ELR (cell line): ENCODE measurements around the gene RPL37A.
A peak's percentile ranks its signal among the peaks of the same experiment; 100 is the strongest.
"Not testable (repeated sequence)": the region's sequence is repeated elsewhere in the genome, so short reads cannot be mapped to it uniquely, and the experiment has no call there.

Experiments used
- DNase-seq: peaks from one replicate; pipeline ENCODE4 v3.0.0-alpha.2; 2015; ENCODE audit warnings: low read depth

Gene RPL37A

DNA sequence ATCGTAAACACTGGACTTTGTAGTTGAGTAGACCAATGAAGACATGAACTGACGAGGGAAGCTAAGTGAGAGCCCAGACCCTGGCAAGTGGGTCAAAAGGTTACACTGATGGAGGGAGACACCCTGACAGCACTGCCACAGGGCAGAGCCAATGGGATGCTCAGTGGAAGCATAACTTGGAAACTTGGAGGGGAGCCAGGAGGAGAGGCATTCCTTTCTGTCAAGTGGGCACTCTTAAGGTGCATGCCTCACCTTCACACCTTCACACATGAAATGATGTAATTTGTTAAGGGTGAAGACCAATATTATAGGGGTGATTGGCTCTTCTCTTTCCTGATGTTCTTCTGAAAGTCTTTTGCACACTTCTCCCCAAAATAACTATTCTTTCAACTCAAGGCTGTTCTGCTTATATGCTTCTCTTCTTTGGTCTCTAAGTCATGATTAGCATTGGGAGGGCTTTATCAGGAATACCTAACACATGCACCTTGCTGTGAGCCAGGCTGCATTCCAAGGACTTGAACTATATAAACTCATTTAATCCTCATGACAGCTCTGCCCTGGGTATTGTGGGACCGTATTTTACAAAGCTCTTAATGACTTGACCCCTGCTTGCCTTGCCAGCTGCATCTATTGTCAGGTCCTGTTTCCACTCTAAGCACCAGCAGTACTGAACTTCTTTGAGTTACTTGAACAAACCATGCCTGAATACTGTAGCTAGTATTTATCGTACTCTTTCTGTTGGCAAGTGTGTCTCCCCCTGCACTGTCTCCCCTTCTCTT, 19.0 kb downstream of the RPL37A start:
- DNase-seq = no peak

DNA sequence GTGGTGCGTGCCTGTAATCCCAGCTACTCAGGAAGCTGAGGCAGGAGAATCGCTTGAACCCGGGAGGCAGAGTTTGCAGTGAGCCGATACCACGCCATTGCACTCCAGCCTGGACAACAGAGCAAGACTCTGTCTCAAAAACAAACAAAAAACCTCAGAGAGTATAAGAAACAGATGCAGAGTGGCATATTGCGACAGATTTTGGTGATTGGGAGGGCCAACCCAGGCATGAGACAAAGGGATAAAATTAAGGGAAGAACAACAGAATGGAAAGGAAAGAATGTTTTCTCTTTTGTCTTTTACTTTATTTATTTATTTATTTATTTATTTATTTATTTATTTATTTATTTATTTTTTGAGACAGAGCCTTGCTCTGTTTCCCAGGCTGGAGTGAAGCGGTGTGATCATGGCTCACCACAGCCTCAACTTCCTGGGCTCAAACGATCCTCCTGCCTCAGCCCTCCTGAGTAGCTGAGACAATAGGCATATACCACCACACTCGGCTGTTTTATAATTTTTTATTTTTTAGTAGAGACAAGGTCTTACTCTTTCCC, 20.0 kb downstream of the RPL37A start:
- not testable (repeated sequence) for DNase-seq

DNA sequence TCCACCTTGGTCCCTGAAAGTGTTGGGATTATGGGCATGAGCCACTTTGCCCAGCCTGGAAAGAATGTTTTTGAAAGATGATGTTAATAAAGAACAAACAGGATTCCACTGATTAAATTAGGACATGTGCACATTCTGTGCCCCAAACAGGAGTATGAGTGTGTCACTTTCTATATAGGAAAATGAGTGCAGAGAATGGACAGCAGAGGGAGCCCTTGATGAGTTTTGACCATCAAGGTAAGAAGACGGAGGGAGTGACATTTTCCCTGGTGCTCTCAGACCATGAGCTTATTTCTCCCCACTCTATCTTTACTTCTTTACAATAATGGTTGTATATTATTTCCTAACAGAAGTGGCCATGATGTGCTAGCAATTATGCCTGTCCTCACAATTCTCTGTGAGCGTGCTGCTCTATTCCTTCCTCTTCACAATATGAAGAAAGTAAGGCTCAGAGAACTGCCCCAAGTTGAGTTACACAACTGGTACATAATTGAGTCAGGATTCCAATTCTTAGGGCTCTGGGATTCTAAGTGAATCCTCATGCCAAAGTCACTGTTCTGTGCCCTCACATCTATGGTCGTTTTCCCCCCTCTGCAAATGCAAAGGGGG, 20.6 kb downstream of the RPL37A start:
- DNase-seq = peak; percentile 86

DNA sequence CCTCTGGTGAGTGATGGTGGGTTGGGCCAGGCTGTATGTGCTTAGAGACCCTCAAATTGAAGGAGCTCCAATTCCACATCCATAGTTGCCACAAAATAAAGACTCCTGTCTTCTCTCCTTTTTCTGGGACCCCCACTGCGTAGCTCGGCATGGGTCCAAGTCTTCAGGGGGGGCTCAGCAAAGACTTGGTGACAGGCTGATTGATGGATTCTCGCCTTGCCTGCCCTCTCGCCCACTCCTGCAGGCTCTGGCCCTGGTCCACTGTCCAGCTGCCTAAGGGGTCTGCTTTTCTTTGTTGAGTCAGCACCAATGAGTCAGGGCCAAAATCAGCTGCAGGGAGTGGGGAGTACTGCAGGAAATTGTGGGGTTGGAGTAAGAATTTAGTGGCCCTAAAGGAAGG, 21.5 kb downstream of the RPL37A start:
- DNase-seq = peak; percentile 54

DNA sequence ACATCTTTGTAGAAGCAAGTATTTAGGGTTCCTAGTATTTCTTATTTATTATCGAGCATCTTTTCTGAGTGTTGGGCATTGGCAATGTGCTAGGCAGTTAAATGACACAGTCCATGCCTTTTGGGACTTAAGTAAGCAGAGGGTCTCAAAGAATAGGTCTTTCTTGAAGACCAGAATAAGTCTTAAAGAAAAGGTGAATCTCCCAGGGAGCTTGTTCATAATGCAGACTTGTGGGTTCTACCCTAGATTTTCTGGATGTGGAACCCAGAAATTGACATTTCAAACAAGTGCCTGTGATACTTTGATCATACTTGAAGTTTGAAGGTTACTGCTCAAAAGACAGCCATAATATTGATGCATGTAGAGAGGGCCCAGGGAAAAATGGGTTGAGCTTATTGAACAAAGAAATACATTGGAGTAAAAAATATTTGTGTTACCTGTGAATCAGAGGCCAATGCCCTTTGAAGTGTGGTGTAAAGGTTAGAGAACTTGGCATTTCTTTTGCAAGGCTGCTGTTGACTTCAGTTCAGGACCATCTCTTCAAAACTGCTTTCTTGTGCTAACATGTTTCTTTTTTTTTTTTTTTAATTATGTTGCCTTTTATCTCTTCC, 24.4 kb downstream of the RPL37A start:
- no peak for DNase-seq

DNA sequence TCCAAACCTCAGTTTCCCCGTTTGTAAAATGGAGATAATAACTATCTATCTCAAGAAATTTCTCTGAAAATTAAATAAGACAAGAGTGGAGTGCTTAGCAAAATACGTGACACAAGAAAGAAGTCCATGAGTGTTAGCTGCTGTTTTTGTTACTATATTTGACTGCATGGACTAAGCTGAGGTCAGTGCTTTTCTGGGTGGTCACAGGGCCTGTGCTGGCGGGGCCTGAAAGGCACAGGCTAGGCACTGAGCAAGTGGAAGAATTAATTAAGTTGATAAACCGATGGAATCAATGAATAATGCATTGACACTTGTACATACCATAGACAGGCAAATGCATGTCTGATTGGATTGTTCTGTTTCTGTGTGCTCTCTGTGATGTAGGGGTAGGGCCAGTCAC, 27.3 kb downstream of the RPL37A start:
- DNase-seq = no peak

DNA sequence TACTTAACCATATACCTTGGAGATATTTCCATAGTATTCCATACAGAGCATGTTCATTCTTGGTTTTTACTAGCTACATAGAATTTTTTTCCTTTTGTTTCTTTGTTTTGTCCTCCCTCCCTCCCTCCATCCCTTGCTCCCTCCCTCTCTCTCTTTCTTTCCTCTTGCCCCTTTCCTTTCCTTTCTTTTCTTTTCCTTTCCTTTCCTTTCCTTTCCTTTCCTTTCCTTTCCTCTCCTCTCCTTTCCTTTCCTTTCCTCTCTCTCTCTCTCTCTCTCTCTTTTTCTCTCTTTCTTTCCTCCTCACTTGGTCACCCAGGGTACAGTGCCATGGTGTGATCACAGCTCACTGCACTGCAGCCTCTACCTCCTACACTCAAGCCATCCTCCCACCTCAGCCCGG, 28.3 kb downstream of the RPL37A start:
- DNase-seq = no peak

DNA sequence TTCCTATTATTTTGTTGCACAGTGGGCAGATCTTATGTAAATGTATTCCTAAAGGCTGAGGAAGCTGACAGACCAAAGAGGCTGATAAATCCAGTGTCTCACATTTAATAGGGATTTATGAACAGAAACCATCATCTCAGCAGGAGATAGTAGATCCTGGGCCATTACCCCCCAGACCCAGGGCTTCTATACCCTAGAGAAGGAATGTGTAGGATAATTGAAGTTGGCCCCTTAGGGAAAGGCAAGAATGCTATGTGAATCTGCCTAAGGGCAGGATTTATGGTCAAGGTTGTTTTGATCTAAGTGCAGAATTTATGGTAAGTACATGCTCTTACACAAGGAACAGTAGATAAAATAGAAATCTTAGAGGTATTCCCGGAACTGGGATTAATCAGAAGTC, 29.0 kb downstream of the RPL37A start:
- no peak for DNase-seq

DNA sequence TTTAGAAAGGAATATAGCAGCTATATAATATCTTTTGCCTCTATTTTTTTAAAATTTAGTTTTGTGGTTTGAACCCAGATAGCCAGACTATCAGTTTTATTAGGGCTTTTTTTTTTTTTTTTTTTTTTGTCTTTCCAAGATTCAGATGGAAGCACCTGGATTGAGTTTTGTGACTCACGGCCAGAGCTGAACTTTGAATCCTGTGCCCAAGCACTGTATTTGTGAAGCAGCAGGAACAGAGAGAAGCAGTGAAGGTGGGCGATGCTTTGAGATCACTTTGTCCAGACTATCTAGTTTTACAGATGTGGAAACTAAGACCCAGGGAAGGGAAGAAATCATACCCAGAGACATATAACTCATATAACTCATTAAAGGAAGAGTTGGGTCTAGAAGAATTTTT, 33.9 kb downstream of the RPL37A start:
- DNase-seq = no peak

DNA sequence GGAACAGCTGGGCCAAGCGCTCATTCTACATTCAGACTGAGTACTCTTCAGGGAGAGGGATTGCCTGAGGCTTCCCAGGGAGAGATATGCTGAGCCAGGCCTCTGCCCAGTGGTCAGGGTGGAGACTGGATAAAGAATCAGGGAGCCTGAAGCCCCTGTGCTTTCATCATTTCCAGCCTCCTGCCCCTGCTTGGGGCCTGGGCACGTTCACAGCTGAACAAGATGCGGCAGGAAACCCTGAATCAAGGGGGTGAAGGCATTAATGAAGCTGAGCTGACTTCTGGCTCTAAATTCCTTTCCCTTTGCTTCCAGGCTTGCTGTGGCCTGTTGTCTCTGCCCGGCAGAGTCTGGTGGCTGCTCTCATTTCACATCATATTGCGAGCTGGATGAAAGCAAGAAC, 35.0 kb downstream of the RPL37A start:
- DNase-seq = no peak

DNA sequence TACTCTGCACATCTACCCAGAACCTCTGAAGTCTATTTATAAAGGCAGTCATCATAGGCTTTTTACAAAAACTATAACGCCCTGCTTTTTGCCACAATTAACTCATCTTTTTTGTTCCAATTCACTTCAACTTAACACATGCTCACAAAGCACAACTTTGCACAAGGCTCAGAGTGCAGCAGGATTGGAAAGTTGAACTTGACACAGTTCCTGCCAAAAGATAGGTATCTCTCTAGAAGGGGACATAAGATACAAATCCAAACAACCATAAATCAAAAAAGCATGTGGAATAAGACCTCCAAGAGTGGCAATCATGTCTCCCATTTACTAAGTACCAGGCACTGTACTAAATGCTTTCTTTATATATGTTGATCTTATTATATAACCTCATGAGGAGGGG, 36.2 kb downstream of the RPL37A start:
- no peak for DNase-seq

DNA sequence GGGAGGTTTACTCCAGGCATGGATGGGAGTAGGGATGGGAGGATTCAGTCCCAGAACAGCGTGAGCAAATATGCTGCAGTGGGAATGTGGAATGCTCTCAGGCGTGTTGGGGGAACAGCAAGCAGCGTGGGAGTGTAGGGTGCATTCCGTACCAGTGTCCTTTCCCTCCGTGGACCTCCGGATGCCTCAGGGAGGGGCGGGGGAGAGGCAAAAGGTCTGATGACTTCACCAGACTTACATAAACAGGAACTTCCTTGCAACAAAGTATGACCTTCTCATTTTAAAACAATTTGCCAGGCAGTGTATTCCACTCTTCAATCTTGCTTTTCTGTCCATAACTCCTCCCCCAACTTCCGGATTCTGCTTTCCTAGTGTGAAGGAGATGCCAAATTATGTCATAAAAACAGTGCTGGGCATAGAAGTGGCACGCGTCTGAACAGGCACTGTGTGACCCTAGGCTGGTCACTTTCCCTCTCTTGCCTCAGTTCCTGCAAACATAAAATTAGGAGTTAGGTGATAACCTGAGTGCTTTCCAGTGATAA, 36.9 kb downstream of the RPL37A start:
- peak; percentile 92 for DNase-seq

DNA sequence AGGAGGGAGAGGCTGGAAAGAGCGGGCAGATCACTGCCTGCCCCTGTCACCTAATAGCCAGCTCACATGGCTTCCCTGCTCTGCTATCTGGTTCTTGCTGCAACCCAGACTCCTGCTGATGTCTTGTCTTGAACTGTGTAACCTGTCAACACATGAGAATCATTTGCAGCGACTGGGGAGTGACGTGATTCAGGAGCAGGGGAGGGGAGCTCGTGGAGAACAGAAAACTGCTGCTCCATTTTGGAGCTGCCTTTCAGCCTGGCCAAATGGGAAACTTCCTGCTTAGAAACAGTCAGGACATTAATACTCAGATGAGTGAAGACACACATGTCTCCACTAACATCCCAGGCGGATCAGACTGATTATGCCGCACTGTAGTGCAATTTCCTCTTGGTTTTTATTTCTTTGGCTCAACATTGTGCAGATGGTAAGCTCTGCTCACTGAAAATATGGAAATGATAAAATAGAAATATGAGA, 38.1 kb downstream of the RPL37A start:
- no peak for DNase-seq

DNA sequence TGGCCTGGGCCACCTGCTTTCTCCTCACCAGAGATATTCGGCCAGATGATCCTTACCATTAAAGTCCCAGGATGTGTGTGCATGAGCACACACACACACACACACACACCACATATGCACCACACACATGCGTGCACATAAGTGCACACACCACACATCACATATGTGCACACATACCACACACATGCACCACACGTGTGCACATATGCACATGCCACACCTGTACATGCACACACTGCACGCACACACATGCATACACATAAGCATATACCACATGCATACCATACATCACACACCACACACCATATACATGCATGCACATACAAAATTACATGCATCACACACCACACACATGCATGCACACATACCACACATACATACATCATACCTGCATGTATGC, 38.7 kb downstream of the RPL37A start:
- DNase-seq = no peak

DNA sequence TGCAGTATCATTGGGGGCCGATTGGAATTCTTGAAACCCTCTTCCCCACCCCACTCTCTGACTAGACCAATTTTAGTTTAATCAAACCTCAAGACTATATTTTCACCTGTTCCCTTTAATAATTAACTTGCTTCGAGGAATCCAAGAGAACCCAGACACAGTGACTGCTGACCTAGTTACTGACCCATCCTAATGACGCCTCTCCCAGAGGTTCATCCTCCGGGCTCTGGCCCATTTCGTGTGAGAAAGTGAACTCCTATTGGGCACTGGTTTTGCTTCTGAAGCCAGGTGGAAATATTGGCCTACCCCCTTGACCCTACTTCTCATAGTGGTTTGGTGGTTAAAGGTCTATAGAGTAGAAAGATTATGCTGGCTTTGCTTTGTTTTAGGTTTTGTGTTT, 39.9 kb downstream of the RPL37A start:
- DNase-seq = no peak

DNA sequence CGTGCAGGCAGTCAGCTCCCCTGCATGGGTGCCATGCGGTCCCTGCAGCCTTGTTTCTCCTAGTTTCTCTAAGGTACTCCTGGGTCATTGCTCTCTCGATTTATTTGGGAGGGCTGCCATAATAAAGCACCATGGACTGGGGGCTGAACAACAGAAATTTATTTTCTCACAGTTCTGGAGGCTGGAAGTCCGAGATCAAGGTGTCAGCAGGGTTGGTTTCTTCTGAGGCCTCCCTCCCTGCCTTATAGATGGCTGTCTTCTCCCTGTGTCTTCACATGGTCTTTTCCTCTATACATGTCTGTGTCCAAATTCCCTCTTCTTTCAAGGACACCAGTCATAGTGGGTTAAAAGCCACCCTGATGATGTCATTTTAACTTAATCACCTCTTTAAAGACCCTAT, 40.5 kb downstream of the RPL37A start:
- DNase-seq = no peak

DNA sequence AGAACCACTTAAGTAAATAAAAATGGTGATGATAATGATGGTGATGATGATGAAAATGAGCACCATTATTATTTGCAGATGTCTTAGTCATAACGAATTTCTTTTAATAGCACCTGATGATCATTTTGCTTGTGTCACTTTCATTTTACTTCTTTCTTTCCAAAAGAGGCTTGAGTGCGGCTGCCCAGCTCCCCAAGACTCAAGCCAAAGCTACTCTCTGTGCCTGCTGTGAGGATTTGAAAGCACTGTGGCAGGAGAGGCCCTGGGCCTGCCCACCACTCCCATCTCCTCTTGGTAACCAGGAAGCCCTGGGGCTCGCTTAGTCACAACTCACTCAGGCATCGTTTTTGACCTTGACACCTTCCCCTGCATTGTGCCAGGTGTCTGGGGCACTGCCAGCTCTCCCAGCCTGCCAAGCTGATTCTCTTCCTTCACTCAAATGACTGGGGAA, 41.2 kb downstream of the RPL37A start:
- peak; percentile 67 for DNase-seq

DNA sequence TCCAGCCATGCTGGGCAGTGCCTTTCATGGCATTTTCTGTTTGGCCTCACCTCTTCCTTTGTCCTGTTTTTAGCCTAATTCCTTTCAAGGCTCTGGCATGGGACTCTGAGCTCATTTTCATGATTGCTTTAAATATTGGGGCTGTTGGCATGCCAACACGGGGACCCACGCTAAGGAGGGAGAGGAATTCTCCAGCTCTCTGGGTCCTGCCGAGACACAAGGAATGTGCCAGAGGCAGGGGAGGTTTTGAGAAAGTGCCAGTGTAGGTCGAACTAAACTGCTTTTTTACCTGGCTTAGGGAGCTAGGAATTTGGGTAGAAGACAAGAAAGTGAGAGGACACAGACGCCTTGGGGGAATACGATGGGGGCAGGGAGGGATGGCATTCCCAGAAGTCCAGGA, 42.3 kb downstream of the RPL37A start:
- no peak for DNase-seq

DNA sequence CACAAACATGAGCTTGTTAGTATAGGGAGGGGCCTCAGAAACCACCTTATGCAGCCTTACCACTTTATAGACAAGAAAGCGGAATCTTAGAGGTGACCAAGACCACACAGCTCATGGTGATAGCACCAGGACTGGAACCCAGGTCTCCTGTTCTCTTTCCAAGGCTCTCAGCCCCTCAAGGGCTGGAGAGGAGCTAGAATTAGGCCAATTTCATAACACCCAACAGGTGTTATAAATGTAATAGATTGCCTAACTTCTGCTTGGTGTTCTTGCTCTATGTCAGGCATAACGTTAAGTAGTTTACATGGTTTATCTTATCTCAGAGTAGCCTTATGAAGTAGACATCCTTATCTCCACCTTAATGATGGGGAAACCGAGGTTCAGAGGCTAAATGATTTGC, 42.9 kb downstream of the RPL37A start:
- no peak for DNase-seq

DNA sequence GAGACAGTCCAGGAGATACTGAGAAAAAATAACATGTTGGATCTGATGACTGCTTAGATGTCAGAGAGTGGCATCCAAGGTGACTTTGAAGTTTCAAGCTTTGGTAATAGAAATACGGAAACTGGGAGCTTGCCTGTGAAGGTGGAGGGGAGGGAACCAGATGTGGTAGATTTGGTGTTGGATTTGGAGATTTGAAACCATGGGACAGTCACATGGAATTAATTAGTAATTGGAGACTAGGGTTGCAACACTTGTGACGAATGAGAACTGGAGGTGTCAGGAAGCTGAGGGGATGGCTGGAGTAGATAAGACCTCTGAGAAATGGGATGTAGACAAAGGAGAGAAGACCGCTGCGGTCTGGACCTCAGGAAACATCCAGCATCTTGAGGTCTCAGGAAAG, 46.7 kb downstream of the RPL37A start:
- DNase-seq = no peak

DNA sequence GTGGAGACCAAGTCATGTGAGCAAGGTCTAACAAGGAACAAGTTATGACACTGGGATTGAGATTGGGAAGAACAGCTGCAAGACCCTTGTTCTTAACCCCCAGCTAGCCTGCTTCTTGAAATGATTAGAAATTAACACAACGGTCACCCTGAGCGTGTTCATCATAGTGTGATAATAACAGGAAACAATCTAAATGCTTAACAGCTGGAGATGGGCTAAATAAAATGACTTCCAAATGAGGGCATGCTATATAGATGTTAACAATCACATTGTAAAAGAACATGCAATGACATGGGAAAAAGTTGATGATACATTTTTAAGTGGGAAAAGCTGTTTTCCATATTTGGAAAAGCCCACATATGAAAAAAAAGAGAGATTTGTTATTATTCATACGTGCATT, 47.6 kb downstream of the RPL37A start:
- no peak for DNase-seq

DNA sequence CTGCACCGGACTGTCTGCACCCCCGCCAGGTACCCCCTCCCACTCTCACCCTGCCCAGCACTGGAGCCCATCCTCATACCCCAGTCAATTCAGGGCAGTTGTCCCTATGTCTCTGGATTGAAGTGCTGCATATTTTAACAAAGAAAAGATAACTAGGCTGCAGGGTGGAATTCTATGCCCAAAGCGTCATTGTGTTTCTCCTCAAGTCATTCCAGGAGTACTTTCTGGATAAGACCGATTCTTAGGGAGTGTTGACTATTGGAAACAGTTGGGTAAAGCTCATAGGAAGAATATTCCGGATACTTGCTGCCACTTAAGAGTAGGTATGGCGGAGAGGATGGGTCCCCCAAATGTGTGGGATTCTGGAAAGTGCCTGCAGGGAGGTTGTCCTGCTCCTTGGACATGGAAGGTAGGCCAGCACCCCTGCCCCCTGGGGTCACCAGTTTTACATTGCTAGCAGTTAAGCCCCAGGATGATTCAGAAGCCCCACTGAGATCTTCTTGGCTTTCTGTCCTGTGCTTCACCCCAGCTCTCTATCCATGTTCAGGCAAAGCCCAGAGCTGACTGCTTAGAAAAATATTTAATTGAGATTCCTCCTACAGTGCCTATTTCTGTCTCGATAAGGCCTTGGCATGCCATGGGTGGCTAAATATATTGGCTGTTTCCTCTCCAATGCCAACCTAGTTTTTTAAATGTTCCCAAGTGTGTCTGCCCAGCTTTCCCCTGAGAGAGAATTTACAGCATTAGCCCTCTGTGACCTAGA, 48.2 kb downstream of the RPL37A start:
- no peak for DNase-seq
